Activated CD8-positive, alpha-beta T cell treated with anti-CD3 and anti-CD28 coated beads for 36 hours (primary cell): Measurements from ENCODE around the gene MYO1A. TPM values are rescaled to one million over a fixed set of nuclear protein-coding genes. Genes with fewer than 3 reads are reported as not detected.

ENCODE experiments used
- ATAC-seq: fragments of 200-7000 bp; cut with Tn5 transposase; one replicate; pipeline ENCODE4 v1.10.0; 2021; ENCODE audit warnings: mild to moderate bottlenecking, moderate library complexity
- CTCF ChIA-PET: fragments of 350-600 bp; sonication (Branson Sonifier 250); formaldehyde crosslinking; loops from one replicate; lab custom pipeline; 2021; ENCODE audit warnings: antibody characterized with exemption; lab: Charles Lee
- POLR2A ChIA-PET: fragments of 350-600 bp; sonication (Branson Sonifier 250); formaldehyde crosslinking; loops from one replicate; lab custom pipeline; 2021; ENCODE audit warnings: antibody characterized with exemption; lab: Charles Lee
- DNase-seq: peaks from one replicate; pipeline ENCODE4 v3.0.0-alpha.2; 2020
- H3K27ac Mint-ChIP-seq: one replicate; pipeline ENCODE4 v1.8.0; 2021; ENCODE audit warnings: mild to moderate bottlenecking, mixed read lengths
- H3K27me3 Mint-ChIP-seq: one replicate; pipeline ENCODE4 v1.8.0; 2021; ENCODE audit warnings: mixed read lengths
- H3K36me3 Mint-ChIP-seq: one replicate; pipeline ENCODE4 v1.8.0; 2021; ENCODE audit warnings: low read depth, mixed read lengths
- H3K4me1 Mint-ChIP-seq: one replicate; pipeline ENCODE4 v1.8.0; 2021; ENCODE audit warnings: low read depth, mixed read lengths
- H3K4me3 Mint-ChIP-seq: one replicate; pipeline ENCODE4 v1.8.0; 2021; ENCODE audit warnings: mild to moderate bottlenecking, moderate library complexity, mixed read lengths
- H3K9me3 Mint-ChIP-seq: one replicate; pipeline ENCODE4 v1.8.0; 2021; ENCODE audit warnings: mixed read lengths
- CTCF ChIP-seq: fragments of 200-600 bp; IDR thresholded peaks from one replicate; pipeline ENCODE4 v1.8.0; 2022; ENCODE audit warnings: antibody characterized with exemption, mild to moderate bottlenecking
- intact Hi-C: fragments of 100-400 bp; cut with micrococcal nuclease; formaldehyde crosslinking; loops from one replicate; pipeline ENCODE4 v1.10.0; 2022
- total RNA-seq, 2 experiments: library from RNA; stranded (reverse); gene quantifications; one replicate each; pipeline ENCODE4 v1.2.3, GENCODE V29; 2021

Gene MYO1A
- total RNA-seq, 2 experiments from 2014 or later, result 2.1 to 2.6 TPM

GRCh38 chr12:57042695-57043094 lies 7.2 kb downstream of the MYO1A start:
- intact Hi-C loops, result no loop called here
- ChIA-PET POLR2A (interaction anchor here (1.5 kb wide), 1 partner anchor 24 kb away, joined by 5 read pairs; no protein-coding TSS in a partner anchor), CTCF (interaction anchor here (1.1 kb wide), 1 partner anchor 41 kb away, joined by 3 read pairs; no protein-coding TSS in a partner anchor)
- Mint-ChIP-seq H3K9me3 (no peaks in the 10 kb centered on the region), H3K27me3 (peaks cover 2% of the 10 kb centered on the region), H3K36me3 (no peaks in the 10 kb centered on the region), H3K4me3 (no peak overlapping the region), H3K4me1 (peaks cover 20% of the 10 kb centered on the region), H3K27ac (no peak overlapping the region)
- no peak for ATAC-seq
- TF ChIP-seq CTCF, result no peak
- no peak for DNase-seq

GRCh38 chr12:57040750-57041149 lies 9.2 kb downstream of the MYO1A start:
- H3K27me3 Mint-ChIP-seq, result peaks cover 2% of the 10 kb centered on the region
- CTCF ChIA-PET, result interaction anchor here (1.0 to 2.9 kb wide), 10 partner anchors 9 to 135 kb away, joined by 3 to 9 read pairs (median 4); no protein-coding TSS in a partner anchor
- H3K9me3 Mint-ChIP-seq, result no peaks in the 10 kb centered on the region
- no peak for TF ChIP-seq CTCF
- peaks cover 3% of the 10 kb centered on the region for H3K4me1 Mint-ChIP-seq
- intact Hi-C loops, result no loop called here
- DNase-seq (no peak), ATAC-seq (no peak)
- no peaks in the 10 kb centered on the region for H3K36me3 Mint-ChIP-seq
- no peak overlapping the region for H3K4me3 Mint-ChIP-seq
- POLR2A ChIA-PET, result interaction anchor here (1.4 kb wide), 1 partner anchor 13 kb away, joined by 3 read pairs; no protein-coding TSS in a partner anchor
- no peak overlapping the region for H3K27ac Mint-ChIP-seq

- Mint-ChIP-seq H3K4me3 (no peak overlapping the region), H3K36me3 (no peaks in the 10 kb centered on the region), H3K27ac (no peak overlapping the region), H3K9me3 (no peaks in the 10 kb centered on the region), H3K27me3 (peaks cover 2% of the 10 kb centered on the region), H3K4me1 (peaks cover under 1% of the 10 kb centered on the region)
- intact Hi-C loops, result no loop called here
- ChIA-PET CTCF (interaction anchor here (1.0 to 2.9 kb wide), 8 partner anchors 9 to 136 kb away, joined by 3 to 9 read pairs (median 4); no protein-coding TSS in a partner anchor), POLR2A (interaction anchor here (1.4 to 4.8 kb wide), 2 partner anchors 9 to 13 kb away, joined by 3 to 21 read pairs; partner anchors contain the start of gene MYO1A)
- ATAC-seq, result no peak
- no peak for DNase-seq
- no peak for TF ChIP-seq CTCF
These were observed 9.7 kb downstream of the MYO1A start for GRCh38 chr12:57040211-57040610.

- CTCF ChIA-PET, result interaction anchor here (2.9 kb wide), 1 partner anchor 8 kb away, joined by 9 read pairs; no protein-coding TSS in a partner anchor
- H3K4me3 Mint-ChIP-seq, result no peak overlapping the region
- POLR2A ChIA-PET, result interaction anchor here (4.8 kb wide), 1 partner anchor 10 kb away, joined by 21 read pairs; the partner anchor contains the start of gene MYO1A
- DNase-seq (no peak), ATAC-seq (no peak)
- no peak overlapping the region for H3K27ac Mint-ChIP-seq
- intact Hi-C loops, result no loop called here
- peaks cover 2% of the 10 kb centered on the region for H3K27me3 Mint-ChIP-seq
- no peaks in the 10 kb centered on the region for H3K4me1 Mint-ChIP-seq
- no peak for TF ChIP-seq CTCF
- no peaks in the 10 kb centered on the region for H3K9me3 Mint-ChIP-seq
- no peaks in the 10 kb centered on the region for H3K36me3 Mint-ChIP-seq
These were observed 10.7 kb downstream of the MYO1A start for GRCh38 chr12:57039016-57039798.
